HEK293 (cell line): Measurements from ENCODE around the gene CEND1.

Experiments used
- CTCF ChIA-PET: fragments of 350-600 bp; formaldehyde crosslinking; extraction: SDS; loops from one replicate; lab custom pipeline; 2021; ENCODE audit warnings: antibody characterized with exemption; lab: Yijun Ruan, JAX
- POLR2A ChIA-PET: fragments of 300-600 bp; formaldehyde crosslinking; extraction: SDS; loops from one replicate; lab custom pipeline; 2020; ENCODE audit warnings: antibody characterized with exemption, inconsistent platforms; lab: Yijun Ruan, JAX
- H3K27ac ChIP-seq: fragments of 200-500 bp; sonication (Bioruptor generic); 2 replicates; pipeline ENCODE4 v1.5.1; 2014; ENCODE audit warnings: low read depth, low read length, control low read depth, inconsistent platforms; ENCODE audit errors: extremely low read depth
- H3K36me3 ChIP-seq, 2 experiments: fragments of 200-500 bp in 1 of 2; sonication (Bioruptor generic) in 1 of 2; 1 replicate in 1 of 2; 2 replicates in 1 of 2; pipeline ENCODE4 v1.5.1; 2014 to 2017; ENCODE audit warnings: inconsistent platforms in 2 of 2, low read length in 2 of 2; ENCODE audit not compliant: control insufficient read depth in 2 of 2, insufficient read depth in 1 of 2
- H3K4me1 ChIP-seq: fragments of 200-500 bp; sonication (Bioruptor generic); 2 replicates; pipeline ENCODE4 v1.5.1; 2014; ENCODE audit warnings: mild to moderate bottlenecking, low read length, inconsistent platforms; ENCODE audit not compliant: control insufficient read depth, insufficient read depth
- H3K4me3 ChIP-seq: 2 replicates; pipeline ENCODE4 v1.5.1; 2011; ENCODE audit warnings: low read depth, mild to moderate bottlenecking, control low read depth, low read length, moderate library complexity
- H3K9me3 ChIP-seq: fragments of 200-500 bp; sonication (Bioruptor generic); 2 replicates; pipeline ENCODE4 v1.5.1; 2014; ENCODE audit warnings: low read depth, low read length, inconsistent platforms; ENCODE audit not compliant: control insufficient read depth, insufficient read depth
- BCL11A ChIP-seq: fragments of 450-650 bp; formaldehyde crosslinking; IDR thresholded peaks from 2 replicates; pipeline ENCODE4 v1.5.1; 2016; ENCODE audit warnings: low read depth, missing biosample characterization, missing genetic modification characterization
- EGR2 ChIP-seq: fragments of 450-650 bp; formaldehyde crosslinking; IDR thresholded peaks from 2 replicates; pipeline ENCODE4 v1.5.1; 2016; ENCODE audit warnings: low read depth, missing biosample characterization, missing genetic modification characterization
- HIC1 ChIP-seq: fragments of 450-650 bp; formaldehyde crosslinking; IDR thresholded peaks from 2 replicates; pipeline ENCODE4 v1.5.1; 2016; ENCODE audit warnings: missing biosample characterization, missing genetic modification characterization
- KLF10 ChIP-seq: fragments of 450-650 bp; IDR thresholded peaks from 2 replicates; pipeline ENCODE4 v1.5.1; 2018; ENCODE audit warnings: missing biosample characterization, mild to moderate bottlenecking, missing genetic modification characterization
- KLF8 ChIP-seq: fragments of 450-650 bp; formaldehyde crosslinking; IDR thresholded peaks from 2 replicates; pipeline ENCODE4 v1.5.1; 2016; ENCODE audit warnings: missing biosample characterization, missing genetic modification characterization
- MZF1 ChIP-seq: fragments of 450-650 bp; formaldehyde crosslinking; IDR thresholded peaks from 2 replicates; pipeline ENCODE4 v1.5.1; 2017; ENCODE audit warnings: missing biosample characterization, missing genetic modification characterization, borderline replicate concordance
- PRDM10 ChIP-seq: fragments of 450-650 bp; formaldehyde crosslinking; IDR thresholded peaks from 2 replicates; pipeline ENCODE4 v1.5.1; 2016; ENCODE audit warnings: missing biosample characterization, missing genetic modification characterization
- SCRT2 ChIP-seq: fragments of 450-650 bp; formaldehyde crosslinking; IDR thresholded peaks from 2 replicates; pipeline ENCODE4 v1.5.1; 2016; ENCODE audit warnings: missing biosample characterization, missing genetic modification characterization
- ZBTB48 ChIP-seq: fragments of 450-650 bp; formaldehyde crosslinking; IDR thresholded peaks from 2 replicates; pipeline ENCODE4 v1.5.1; 2016; ENCODE audit warnings: missing biosample characterization, missing genetic modification characterization
- ZFP41 ChIP-seq: fragments of 450-650 bp; formaldehyde crosslinking; IDR thresholded peaks from 2 replicates; pipeline ENCODE4 v1.5.1; 2016; ENCODE audit warnings: missing biosample characterization, missing genetic modification characterization, borderline replicate concordance
- ZFP69B ChIP-seq: fragments of 450-650 bp; formaldehyde crosslinking; IDR thresholded peaks from 2 replicates; pipeline ENCODE4 v1.5.1; 2016; ENCODE audit warnings: missing biosample characterization, missing genetic modification characterization
- ZIC2 ChIP-seq: fragments of 450-650 bp; formaldehyde crosslinking; IDR thresholded peaks from 2 replicates; pipeline ENCODE4 v1.5.1; 2016; ENCODE audit warnings: missing biosample characterization, missing genetic modification characterization
- ZNF155 ChIP-seq: fragments of 450-650 bp; formaldehyde crosslinking; IDR thresholded peaks from 2 replicates; pipeline ENCODE4 v1.5.1; 2016; ENCODE audit warnings: missing biosample characterization, missing genetic modification characterization
- ZNF19 ChIP-seq: fragments of 450-650 bp; formaldehyde crosslinking; IDR thresholded peaks from 2 replicates; pipeline ENCODE4; 2016; ENCODE audit warnings: missing biosample characterization, missing genetic modification characterization, low read depth
- ZNF311 ChIP-seq: fragments of 450-650 bp; formaldehyde crosslinking; IDR thresholded peaks from 2 replicates; pipeline ENCODE4 v1.5.1; 2017; ENCODE audit warnings: missing biosample characterization, missing genetic modification characterization, borderline replicate concordance
- ZNF354C ChIP-seq: fragments of 450-650 bp; formaldehyde crosslinking; IDR thresholded peaks from 2 replicates; pipeline ENCODE4 v1.5.1; 2016; ENCODE audit warnings: missing biosample characterization, missing genetic modification characterization, low read depth, borderline replicate concordance
- ZNF518A ChIP-seq: fragments of 450-650 bp; formaldehyde crosslinking; conservative IDR thresholded peaks from 2 replicates; pipeline ENCODE4 v1.5.1; 2016; ENCODE audit warnings: low read depth, missing biosample characterization, missing genetic modification characterization
- ZNF549 ChIP-seq: fragments of 450-650 bp; IDR thresholded peaks from 2 replicates; pipeline ENCODE4 v1.5.1; 2018; ENCODE audit warnings: missing biosample characterization, missing genetic modification characterization, mild to moderate bottlenecking, inconsistent platforms, moderate library complexity
- ZNF777 ChIP-seq: fragments of 450-650 bp; formaldehyde crosslinking; IDR thresholded peaks from 2 replicates; pipeline ENCODE4 v1.5.1; 2017; ENCODE audit warnings: missing biosample characterization, missing genetic modification characterization, borderline replicate concordance
- ZNF792 ChIP-seq: fragments of 450-650 bp; formaldehyde crosslinking; IDR thresholded peaks from 2 replicates; pipeline ENCODE4 v1.5.1; 2016; ENCODE audit warnings: missing biosample characterization, missing genetic modification characterization
- ZSCAN23 ChIP-seq: fragments of 450-650 bp; formaldehyde crosslinking; IDR thresholded peaks from 2 replicates; pipeline ENCODE4 v1.5.1; 2016; ENCODE audit warnings: missing biosample characterization, missing genetic modification characterization

Gene CEND1

GRCh38 chr11:763549-764321 lies 26.2 kb downstream of the CEND1 start (continued):
- no peak for TF ChIP-seq ZNF518A (tag by site-specific recombination)
- TF ChIP-seq ZNF311: no peak
- TF ChIP-seq BCL11A (tag by site-specific recombination): no peak
- no peak for TF ChIP-seq ZNF354C (tag by site-specific recombination)
- TF ChIP-seq PRDM10 (tag by site-specific recombination): no peak
- TF ChIP-seq ZNF19 (tag by site-specific recombination): no peak
- no peak for TF ChIP-seq EGR2 (tag by site-specific recombination)
- TF ChIP-seq SCRT2 (tag by site-specific recombination): peak; percentile 50
- no peak for TF ChIP-seq ZNF155
- TF ChIP-seq, all 188 proteins: peak for 3

GRCh38 chr11:763073-763463 lies 26.8 kb downstream of the CEND1 start:
- Histone ChIP-seq H3K36me3 (peaks cover 4 to 91% of the 10 kb centered on the region in 2 experiments; a peak in 2 of 3 replicates), H3K4me1 (no peaks in the 10 kb centered on the region), H3K4me3 (no peak overlapping the region), H3K27ac (no peak overlapping the region), H3K9me3 (no peaks in the 10 kb centered on the region)
- POLR2A ChIA-PET: interaction anchor here (1.2 to 1.6 kb wide), 3 partner anchors 9 to 33 kb away, joined by 3 to 8 read pairs (median 4); partner anchors contain the start of gene TALDO1
- CTCF ChIA-PET: interaction anchor here (0.6 to 0.7 kb wide), 2 partner anchors 32 to 108 kb away, joined by 3 to 4 read pairs; no protein-coding TSS in a partner anchor
- TF ChIP-seq KLF8 (tag by site-specific recombination) (peak; percentile 87; the same call in 1 of the 2 replicates), ZBTB48 (tag by site-specific recombination) (no peak), KLF10 (tag by site-specific recombination) (no peak)

GRCh38 chr11:762421-763072 lies 27.3 kb downstream of the CEND1 start:
- H3K4me1 ChIP-seq: no peaks in the 10 kb centered on the region
- peaks cover 4 to 95% of the 10 kb centered on the region in 2 experiments; a peak in 2 of 3 replicates for H3K36me3 ChIP-seq
- H3K9me3 ChIP-seq: no peaks in the 10 kb centered on the region
- no peak overlapping the region for H3K27ac ChIP-seq
- ChIA-PET POLR2A (interaction anchor here (1.1 to 1.6 kb wide), 3 partner anchors 9 to 56 kb away, joined by 3 to 8 read pairs (median 3); partner anchors contain the start of gene TALDO1), CTCF (interaction anchor here (0.6 kb wide), 1 partner anchor 107 kb away, joined by 4 read pairs; no protein-coding TSS in a partner anchor)
- H3K4me3 ChIP-seq: no peak overlapping the region
- peak; percentile 72; the same call in 1 of the 2 replicates for TF ChIP-seq HIC1
- TF ChIP-seq ZFP69B (tag by site-specific recombination): no peak
- no peak for TF ChIP-seq ZNF777 (tag by site-specific recombination)
- no peak for TF ChIP-seq ZIC2 (tag by site-specific recombination)
- no peak for TF ChIP-seq ZNF549 (tag by site-specific recombination)
- no peak for TF ChIP-seq MZF1 (tag by site-specific recombination)
- TF ChIP-seq ZSCAN23: no peak
- TF ChIP-seq ZFP41 (tag by site-specific recombination): no peak
- no peak for TF ChIP-seq ZNF792
